ENCODE results near the gene KIAA2012.

DNA sequence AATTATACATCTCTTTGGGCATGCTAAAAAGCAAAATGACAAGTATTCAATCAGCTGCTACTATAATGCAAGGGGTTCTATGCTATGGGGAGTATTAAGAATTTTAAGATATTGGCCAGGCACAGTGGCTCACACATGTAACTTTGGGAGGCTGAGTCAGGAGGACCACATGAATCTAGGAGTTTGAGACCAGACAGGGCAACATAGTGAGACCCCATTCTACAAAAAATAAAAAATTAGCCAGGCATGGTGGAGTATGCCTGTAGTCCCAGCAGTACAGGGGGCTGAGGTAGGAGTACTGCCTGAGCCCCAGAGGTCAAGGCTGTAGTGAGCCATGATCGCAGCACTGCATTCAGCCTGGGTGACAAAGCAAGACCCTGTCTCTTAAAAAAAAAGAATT, 5.5 kb upstream of the KIAA2012 start:
- TF ChIP-seq JUND (IDR thresholded peaks at IDR 0.05; ENCODE audit: low read length), result no peak
- no peak for TF ChIP-seq ATF2 (IDR thresholded peaks at IDR 0.05; ENCODE audit: low read length)
- TF ChIP-seq, protein P1, sequence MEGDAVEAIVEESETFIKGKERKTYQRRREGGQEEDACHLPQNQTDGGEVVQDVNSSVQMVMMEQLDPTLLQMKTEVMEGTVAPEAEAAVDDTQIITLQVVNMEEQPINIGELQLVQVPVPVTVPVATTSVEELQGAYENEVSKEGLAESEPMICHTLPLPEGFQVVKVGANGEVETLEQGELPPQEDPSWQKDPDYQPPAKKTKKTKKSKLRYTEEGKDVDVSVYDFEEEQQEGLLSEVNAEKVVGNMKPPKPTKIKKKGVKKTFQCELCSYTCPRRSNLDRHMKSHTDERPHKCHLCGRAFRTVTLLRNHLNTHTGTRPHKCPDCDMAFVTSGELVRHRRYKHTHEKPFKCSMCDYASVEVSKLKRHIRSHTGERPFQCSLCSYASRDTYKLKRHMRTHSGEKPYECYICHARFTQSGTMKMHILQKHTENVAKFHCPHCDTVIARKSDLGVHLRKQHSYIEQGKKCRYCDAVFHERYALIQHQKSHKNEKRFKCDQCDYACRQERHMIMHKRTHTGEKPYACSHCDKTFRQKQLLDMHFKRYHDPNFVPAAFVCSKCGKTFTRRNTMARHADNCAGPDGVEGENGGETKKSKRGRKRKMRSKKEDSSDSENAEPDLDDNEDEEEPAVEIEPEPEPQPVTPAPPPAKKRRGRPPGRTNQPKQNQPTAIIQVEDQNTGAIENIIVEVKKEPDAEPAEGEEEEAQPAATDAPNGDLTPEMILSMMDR (IDR thresholded peaks at IDR 0.05; ENCODE audit: control extremely low read depth in 1 of 3, insufficient read depth in 1 of 3, low read depth in 1 of 3, low read length in 3 of 3), result no peak
- TF ChIP-seq POLR2A (IDR thresholded peaks at IDR 0.05; ENCODE audit: control extremely low read depth in 1 of 2, low read depth in 2 of 2, low read length in 2 of 2), result no peak
- TF ChIP-seq KDM1A (IDR thresholded peaks at IDR 0.05; ENCODE audit: borderline replicate concordance, low read length), result peak; percentile 38; the same call in 1 of the 2 replicates
- TF ChIP-seq SP1 (IDR thresholded peaks at IDR 0.05; ENCODE audit: low read depth, low read length), result no peak
- TF ChIP-seq TAF1 (IDR thresholded peaks at IDR 0.05; ENCODE audit: low read depth, low read length), result no peak
- TF ChIP-seq SUZ12 (IDR thresholded peaks at IDR 0.05; ENCODE audit: low read length), result no peak
- no peak for TF ChIP-seq EZH2 (IDR thresholded peaks at IDR 0.05; ENCODE audit: low read depth, low read length, severe bottlenecking)
- no peak for TF ChIP-seq GTF2F1 (IDR thresholded peaks at IDR 0.05; ENCODE audit: borderline replicate concordance, low read depth, low read length)
- no peak for TF ChIP-seq CHD2 (IDR thresholded peaks at IDR 0.05; ENCODE audit: low read length)
- TF ChIP-seq SP2 (IDR thresholded peaks at IDR 0.05; ENCODE audit: low read length), result no peak

Data from H1 (cell line).